ENCODE data around the gene C2CD4C.

GRCh38 chr19:397321-397720 is 11.6 kb downstream of the C2CD4C start:
- no peak for TF ChIP-seq CTCF (IDR thresholded peaks at IDR 0.05)
- TF ChIP-seq POLR2A (IDR thresholded peaks at IDR 0.05): no peak

Data from tibial nerve (tissue), 3 donors.